GM15510 (cell line): ENCODE data around the gene ABCB8.

Experiments used
- POLR2A ChIP-seq: IDR thresholded peaks from 3 replicates; pipeline ENCODE4 v1.6.1; 2011; ENCODE audit warnings: borderline replicate concordance; ENCODE audit not compliant: insufficient read length; ENCODE audit errors: extremely low read depth

Gene ABCB8

DNA sequence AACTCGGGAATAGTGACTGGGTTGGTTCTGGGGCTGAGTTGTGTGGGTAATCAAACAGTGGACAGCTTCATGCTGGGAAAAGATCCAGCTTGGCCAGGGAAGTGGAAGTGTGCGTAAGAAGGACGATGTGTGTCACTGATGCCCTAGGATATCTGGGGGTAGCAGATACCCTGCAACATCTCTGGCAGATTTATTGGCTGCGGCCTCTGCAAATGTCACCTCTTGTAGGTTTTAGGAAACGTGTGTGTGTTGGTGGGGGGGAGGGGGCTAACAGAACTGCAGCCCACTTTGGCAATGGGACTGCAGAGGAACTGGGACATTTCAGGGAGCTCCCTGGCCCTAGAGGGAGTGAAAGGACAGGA, 57.1 kb downstream of the ABCB8 start:
- no peak for TF ChIP-seq POLR2A

GRCh38 chr7:151085691-151086620, 57.7 kb downstream of the ABCB8 start, which contains the start of gene AGAP3:
AGAP3 (plus strand) TSS chr7:151086475; CDS start chr7:151086742, 267 bp downstream.
- peak; percentile 83 for TF ChIP-seq POLR2A

- TF ChIP-seq POLR2A: no peak
Measured at GRCh38 chr7:151086802-151087244, 58.6 kb downstream of the ABCB8 start.

GRCh38 chr7:151087245-151088018, 59.2 kb downstream of the ABCB8 start:
- TF ChIP-seq POLR2A: peak; percentile 33

DNA sequence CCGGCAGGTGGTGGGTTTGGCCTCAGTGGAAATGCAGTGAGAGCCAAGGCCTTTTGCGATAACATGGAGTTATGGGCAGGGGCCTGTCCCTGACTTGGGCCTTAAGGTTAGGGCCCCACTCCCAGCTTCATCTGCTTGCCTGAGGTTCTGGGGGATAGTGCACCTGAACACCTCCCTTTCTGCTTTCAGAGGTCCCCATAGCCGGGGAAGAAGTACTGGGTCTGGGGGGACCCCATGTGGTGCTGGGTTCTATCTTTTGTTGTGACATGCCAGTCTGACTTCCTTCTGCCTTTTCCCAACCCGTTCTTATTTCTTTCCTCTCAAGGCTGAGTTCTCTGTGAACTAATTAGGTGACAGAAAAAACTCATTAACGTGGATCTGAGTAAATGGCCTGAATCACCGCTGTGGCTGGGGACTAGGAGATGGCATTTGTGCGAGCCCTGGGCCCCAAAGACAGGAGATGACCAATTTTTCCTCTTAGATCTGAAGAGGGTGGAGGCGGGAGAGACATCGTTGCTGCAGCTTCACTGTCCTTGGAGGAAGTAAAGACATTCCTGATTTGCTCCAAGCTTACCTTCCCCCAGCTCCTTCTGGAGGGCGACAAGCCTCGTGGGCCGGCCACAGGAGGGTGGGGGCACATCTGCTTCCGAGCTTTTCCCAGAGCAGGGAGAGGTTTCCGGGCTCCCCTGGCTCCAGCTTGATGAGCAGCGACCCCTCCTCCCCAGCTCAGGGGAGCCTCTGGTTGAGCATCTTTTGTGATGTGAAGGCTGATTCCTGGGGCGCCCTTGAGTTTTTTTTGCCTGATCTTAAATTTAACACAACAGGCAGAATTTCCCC, 60.0 kb downstream of the ABCB8 start:
- TF ChIP-seq POLR2A: no peak

- TF ChIP-seq POLR2A: no peak
Measured at GRCh38 chr7:151088856-151089699, 60.8 kb downstream of the ABCB8 start.

DNA sequence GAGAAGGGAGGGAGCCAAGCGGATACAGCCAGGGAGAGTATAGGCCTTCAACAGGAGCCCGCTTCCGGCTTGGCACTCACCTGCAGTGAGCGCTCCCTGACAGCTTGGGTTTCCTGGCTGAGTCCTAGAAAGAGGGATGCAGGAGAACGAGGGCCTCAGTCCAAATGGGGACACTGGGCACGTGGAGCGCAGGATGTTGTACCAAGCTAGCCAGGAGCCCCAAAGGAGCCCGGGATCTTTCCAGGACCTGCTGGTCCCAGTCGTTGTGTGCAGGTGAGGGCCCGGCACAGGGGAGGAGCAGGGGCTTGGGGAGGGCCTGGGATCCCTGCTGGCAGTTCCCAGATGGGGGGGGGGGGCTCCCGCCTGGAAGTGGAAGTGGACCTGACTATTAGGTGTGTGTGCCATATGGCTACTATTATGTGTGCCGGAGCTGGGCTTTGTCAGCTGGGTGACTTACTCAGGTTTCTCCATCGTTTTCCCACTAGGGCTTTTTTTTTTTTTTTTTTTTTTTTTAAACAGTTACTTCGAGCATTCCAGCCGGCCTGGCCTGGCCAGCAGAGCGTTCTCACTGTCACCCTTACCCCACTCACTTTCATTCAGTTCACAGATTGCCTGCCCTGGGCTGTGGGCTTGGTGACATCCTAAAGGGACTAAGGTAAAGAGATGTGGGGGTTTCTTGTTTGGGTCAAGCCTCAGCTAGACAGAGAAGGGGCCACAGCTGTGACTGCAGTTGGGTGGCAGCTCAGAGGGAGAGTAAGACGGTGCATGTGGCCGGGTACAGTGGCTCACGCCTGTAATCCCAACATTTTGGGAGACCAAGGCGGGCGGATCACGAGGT, 61.9 kb downstream of the ABCB8 start:
- no peak for TF ChIP-seq POLR2A

GRCh38 chr7:151091003-151091402, 62.8 kb downstream of the ABCB8 start:
- TF ChIP-seq POLR2A: no peak

- TF ChIP-seq POLR2A: no peak
Measured at GRCh38 chr7:151091431-151091830, 63.2 kb downstream of the ABCB8 start.

DNA sequence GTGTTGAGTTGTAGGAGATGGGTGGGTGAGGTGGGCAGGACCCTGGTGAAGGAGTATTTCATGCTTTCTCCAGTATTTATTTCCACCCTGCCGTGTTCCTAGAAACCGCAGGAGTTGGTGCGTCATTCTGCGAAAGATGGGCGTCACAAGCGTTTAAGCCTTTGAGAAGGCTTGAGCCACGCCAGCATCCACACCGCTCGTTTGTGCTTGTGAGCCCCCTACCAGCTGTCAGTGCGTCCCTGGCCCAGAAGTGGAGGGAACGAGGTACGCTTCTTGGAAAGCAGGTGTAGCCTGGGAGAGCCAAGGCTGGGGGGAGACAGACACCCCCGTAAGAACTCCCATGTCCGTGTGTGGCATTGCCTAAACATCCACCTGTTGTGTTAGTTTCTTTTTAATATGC, 63.7 kb downstream of the ABCB8 start:
- TF ChIP-seq POLR2A: no peak

DNA sequence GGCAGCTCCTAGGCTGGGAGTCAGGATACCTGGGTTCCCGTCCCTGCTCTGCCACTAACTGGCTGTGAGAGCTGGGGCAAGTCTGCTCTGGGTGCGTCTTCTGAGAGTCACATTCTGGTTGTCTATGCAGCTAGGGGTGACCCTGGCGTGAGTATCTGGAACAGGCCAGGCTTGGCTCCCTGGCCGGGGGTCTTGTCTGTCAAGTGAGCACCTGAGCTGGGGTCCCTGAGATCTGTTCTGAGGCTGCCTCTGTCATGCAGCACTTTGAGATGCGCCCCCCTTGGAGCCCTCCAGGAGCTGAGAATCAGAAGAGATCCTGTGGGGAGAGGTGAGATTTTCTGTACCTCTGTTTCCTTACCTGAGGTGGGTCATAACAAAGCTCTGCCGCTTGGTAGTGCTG, 65.5 kb downstream of the ABCB8 start:
- TF ChIP-seq POLR2A: no peak

- TF ChIP-seq POLR2A: no peak
Measured at GRCh38 chr7:151094675-151095074, 66.4 kb downstream of the ABCB8 start.
